GM12878 (cell line): ENCODE data around the gene MRTFA. TPM values are rescaled to one million over a fixed set of nuclear protein-coding genes. Genes with fewer than 3 reads are reported as not detected.
"Not testable (repeated sequence)": the region's sequence is repeated elsewhere in the genome, so short reads cannot be mapped to it uniquely, and the experiment has no call there.

ENCODE experiments used
- ATAC-seq: fragments of 200-7000 bp; cut with Tn5 transposase; 3 replicates; pipeline ENCODE4 v1.9.1; 2020; ENCODE audit warnings: mild to moderate bottlenecking, moderate library complexity
- BruUV-seq: library from RNA; stranded (reverse); fragments of 400-500 nt; replicated peaks from 2 replicates; lab custom pipeline; 2021; lab: Mats Ljungman, UMichigan
- CTCF ChIA-PET: fragments of 300-600 bp; sonication (Branson Sonifier 250); formaldehyde crosslinking; extraction: SDS; loops from one replicate; lab custom pipeline; 2021; ENCODE audit warnings: inconsistent platforms; lab: Yijun Ruan, JAX
- POLR2A ChIA-PET: fragments of 350-600 bp; formaldehyde crosslinking; extraction: SDS; loops from one replicate; lab custom pipeline; 2021; ENCODE audit warnings: inconsistent platforms; lab: Charles Lee
- RAD21 ChIA-PET: fragments of 300-600 bp; sonication (Branson Sonifier 250); formaldehyde crosslinking; loops from one replicate; lab custom pipeline; 2023; ENCODE audit warnings: antibody characterized with exemption; ENCODE audit not compliant: unreplicated experiment; lab: Charles Lee
- SMC1A ChIA-PET: fragments of 300-600 bp; sonication (Branson Sonifier 250); formaldehyde crosslinking; loops from one replicate; lab custom pipeline; 2023; ENCODE audit not compliant: unreplicated experiment, uncharacterized antibody; lab: Charles Lee
- DNase-seq: peaks from one replicate; pipeline ENCODE4 v3.0.0-alpha.2; 2011; ENCODE audit warnings: low read depth, low spot score
- FAIRE-seq: peaks from 3 replicates; lab custom pipeline; 2011; peaks lifted over from hg19 to GRCh38; lab: Jason Lieb, UNC
- H2AFZ ChIP-seq: 2 replicates; pipeline ENCODE4 v1.6.0; 2011; ENCODE audit warnings: low read depth, low read length, control low read depth; ENCODE audit not compliant: control insufficient read depth
- H3K27ac ChIP-seq: 2 replicates; pipeline ENCODE4 v1.5.1; 2011; ENCODE audit warnings: control low read depth; ENCODE audit not compliant: control insufficient read depth, insufficient read depth
- H3K27me3 ChIP-seq, 2 experiments: replicated peaks in 1 of 2; 2 replicates each; pipeline versions ENCODE4 v1.6.0 to v1.6.1; 2011; ENCODE audit warnings: low read length in 1 of 2; ENCODE audit not compliant: control insufficient read depth in 2 of 2, insufficient read depth in 2 of 2
- H3K36me3 ChIP-seq, 2 experiments: 2 replicates each; pipeline ENCODE4 v1.5.1; 2011; ENCODE audit warnings: low read length in 1 of 2; ENCODE audit not compliant: control insufficient read depth in 2 of 2, insufficient read depth in 2 of 2
- H3K4me1 ChIP-seq: 2 replicates; pipeline ENCODE4 v1.6.1; 2011; ENCODE audit warnings: mild to moderate bottlenecking, low read length, moderate library complexity, mixed read lengths; ENCODE audit not compliant: control insufficient read depth, insufficient read depth
- H3K4me2 ChIP-seq: 2 replicates; pipeline ENCODE4 v1.6.0; 2011; ENCODE audit warnings: control low read depth; ENCODE audit not compliant: control insufficient read depth, insufficient read depth
- H3K4me3 ChIP-seq: fragments of 200-600 bp; sonication (generic); 2 replicates; pipeline ENCODE4 v1.5.1; 2016
- H3K79me2 ChIP-seq: 2 replicates; pipeline ENCODE4 v1.6.0; 2011; ENCODE audit warnings: low read length; ENCODE audit not compliant: control insufficient read depth, insufficient read depth
- H3K9ac ChIP-seq: 2 replicates; pipeline ENCODE4 v1.8.0; 2011; ENCODE audit warnings: low read length, control low read depth, mixed read lengths; ENCODE audit not compliant: control insufficient read depth, insufficient read depth
- H3K9me3 ChIP-seq: replicated peaks from 3 replicates; pipeline ENCODE4 v1.5.1; 2011; ENCODE audit warnings: mild to moderate bottlenecking, low read length; ENCODE audit not compliant: control insufficient read depth, insufficient read depth
- H4K20me1 ChIP-seq: 2 replicates; pipeline ENCODE4 v1.6.0; 2011; ENCODE audit not compliant: control insufficient read depth, insufficient read depth
- HDGF ChIP-seq: fragments of 450-650 bp; IDR thresholded peaks from 2 replicates; pipeline ENCODE4 v1.6.1; 2016; ENCODE audit warnings: antibody characterized with exemption
- MLLT1 ChIP-seq: fragments of 450-650 bp; IDR thresholded peaks from 2 replicates; pipeline ENCODE4 v1.6.1; 2016; ENCODE audit warnings: mild to moderate bottlenecking
- WGBS: methylation state at CpG from one replicate; pipeline ENCODE4 v1.1.6; 2016; ENCODE audit warnings: low lambda C conversion rate; ENCODE audit not compliant: insufficient replicate concordance, insufficient coverage; ENCODE audit errors: missing lambda C conversion rate; 5-methylcytosine and 5-hydroxymethylcytosine counted together
- in situ Hi-C: fragments of 300-500 bp; cut with MboI; formaldehyde crosslinking; loops from 9 replicates; pipeline ENCODE4 v1.14.3; 2018; ENCODE audit warnings: mixed read lengths
- intact Hi-C: fragments of 100-400 bp; cut with micrococcal nuclease; formaldehyde crosslinking; loops from one replicate; pipeline ENCODE4 v1.14.2; 2022; ENCODE audit not compliant: unreplicated experiment
- polyA plus RNA-seq, 11 experiments: library from polyadenylated mRNA; depleted of rRNA in 4 of 11; unstranded in 6 of 11; stranded (reverse) in 5 of 11; fragments of >200 nt; fragmentation: Nextera tagmentation in 4 of 11; fragmentation: Illumina TruSeq in 1 of 11; extraction: Ambion mirVana in 4 of 11; extraction: Trizol in 1 of 11; gene quantifications; 1 replicate in 1 of 11; 2 replicates in 10 of 11; pipeline versions ENCODE4 v1.2.1 to v1.2.3, GENCODE V29; 2011 to 2016; ENCODE audit warnings: inconsistent platforms in 2 of 11, missing spikeins in 2 of 11, low read depth in 1 of 11
- total RNA-seq, 4 experiments: library from RNA; depleted of rRNA in 3 of 4; stranded (reverse); fragments of >200 nt in 3 of 4; fragmentation: Illumina TruSeq in 1 of 4; extraction: Trizol in 1 of 4; gene quantifications; 2 replicates each; pipeline versions ENCODE4 v1.2.1 to v1.2.3, GENCODE V29; 2013 to 2021

Gene MRTFA
- total and polyA plus RNA-seq, 10 of the 15 experiments (the other 5 are each of a cell fraction or from before 2014, with no cell fraction given) = 2.0 to 63.9 (median 17.9) TPM

- TF ChIP-seq HDGF (0 out of 2 replicates have a peak, but pooled peaks have one; percentile 13), MLLT1 (peak; percentile 95)
- TF ChIP-seq, all 136 proteins: peak for 2; not testable (repeated sequence) for 134
- H3K9ac ChIP-seq, H3K27me3 ChIP-seq, DNase-seq, H3K9me3 ChIP-seq, ATAC-seq, H3K36me3 ChIP-seq, intact Hi-C loops, H2AFZ ChIP-seq, FAIRE-seq, H4K20me1 ChIP-seq, H3K4me3 ChIP-seq, BruUV-seq, in situ Hi-C loops: not testable (repeated sequence)
- Histone ChIP-seq H3K4me1 (peaks cover 30% of the 10 kb centered on the region), H3K27ac (peak overlapping the region; percentile 66), H3K4me2 (peak overlapping the region; percentile 66), H3K79me2 (peaks cover 31% of the 10 kb centered on the region)
- 97% methylated on average over 9 of the region's 9 CpGs for WGBS
- ChIA-PET SMC1A (interaction anchor here (0.6 to 5.8 kb wide), 6 partner anchors 9 to 63 kb away, joined by 3 to 69 read pairs (median 4); no protein-coding TSS in a partner anchor), POLR2A (interaction anchor here (0.6 to 3.4 kb wide), 7 partner anchors 43 to 419 kb away, joined by 3 to 22 read pairs (median 5); no protein-coding TSS in a partner anchor), CTCF (interaction anchor here (1.0 to 3.8 kb wide), 2 partner anchors 9 to 62 kb away, joined by 5 to 20 read pairs; no protein-coding TSS in a partner anchor), RAD21 (interaction anchor here (0.9 to 1.5 kb wide), 4 partner anchors 8 to 60 kb away, joined by 3 to 5 read pairs (median 4); no protein-coding TSS in a partner anchor)
These were observed 51.8 kb downstream of the MRTFA start for GRCh38 chr22:40584766-40585165.
